Measurements from ENCODE around the gene NANOGP8. TPM values are rescaled to one million over a fixed set of nuclear protein-coding genes. Genes with fewer than 3 reads are reported as not detected.

Gene NANOGP8
- total and polyA plus RNA-seq, 8 donors = not detected

GRCh38 chr15:35078221-35078915, 6.7 kb downstream of the NANOGP8 start:
- H3K27me3 ChIP-seq = no peaks in the 10 kb centered on the region
- H3K27ac ChIP-seq = no peak overlapping the region
- peaks cover 0 to 14% (median 7%) of the 10 kb centered on the region in 4 donors for H3K9me3 ChIP-seq
- H3K4me3 ChIP-seq = no peak overlapping the region
- intact Hi-C loops (cut with DNase I; ENCODE audit: low total_unique reads) = no loop called here
- peak; percentile 31 to 84 for DNase-seq
- H3K4me1 ChIP-seq = no peaks in the 10 kb centered on the region
- TF ChIP-seq CTCF (IDR thresholded peaks at IDR 0.05) = peak in 5 of 7 experiments; percentile 39 to 83 (median 66)
- TF ChIP-seq EP300 (IDR thresholded peaks at IDR 0.05) = no peak
- no peak for TF ChIP-seq POLR2AphosphoS5 (IDR thresholded peaks at IDR 0.05)
- TF ChIP-seq POLR2A (IDR thresholded peaks at IDR 0.05) = no peak
- H3K36me3 ChIP-seq = no peaks in the 10 kb centered on the region
- WGBS, 5 donors = 23 to 32% (median 28%) methylated on average over 6 of the region's 6 CpGs

- no peak for TF ChIP-seq CTCF (IDR thresholded peaks at IDR 0.05)
- TF ChIP-seq EP300 (IDR thresholded peaks at IDR 0.05) = no peak
- no peak for TF ChIP-seq POLR2A (IDR thresholded peaks at IDR 0.05)
- TF ChIP-seq POLR2AphosphoS5 (IDR thresholded peaks at IDR 0.05) = no peak
- Histone ChIP-seq H3K9me3 (no peaks in the 10 kb centered on the region), H3K36me3 (no peaks in the 10 kb centered on the region), H3K4me3 (no peak overlapping the region), H3K27me3 (no peaks in the 10 kb centered on the region), H3K4me1 (peaks cover 0 to 8% (median 0%) of the 10 kb centered on the region in 4 donors), H3K27ac (no peak overlapping the region)
- intact Hi-C loops (cut with DNase I; ENCODE audit: low total_unique reads) = no loop called here
- no peak for DNase-seq
- WGBS, 5 donors = 86 to 97% (median 93%) methylated on average over 13 of the region's 13 CpGs
These were observed 14.0 kb downstream of the NANOGP8 start for GRCh38 chr15:35071106-35071505.

- TF ChIP-seq EP300 (IDR thresholded peaks at IDR 0.05) (no peak), CTCF (IDR thresholded peaks at IDR 0.05) (no peak), POLR2AphosphoS5 (IDR thresholded peaks at IDR 0.05) (no peak), POLR2A (IDR thresholded peaks at IDR 0.05) (no peak)
- Histone ChIP-seq H3K27me3 (no peaks in the 10 kb centered on the region), H3K27ac (no peak overlapping the region), H3K9me3 (no peaks in the 10 kb centered on the region), H3K4me1 (peaks cover 0 to 8% (median 0%) of the 10 kb centered on the region in 4 donors), H3K4me3 (no peak overlapping the region), H3K36me3 (no peaks in the 10 kb centered on the region)
- intact Hi-C loops (cut with DNase I; ENCODE audit: low total_unique reads) = no loop called here
- no peak for DNase-seq
- 67 to 80% (median 78%) methylated on average over 6 of the region's 6 CpGs for WGBS, 5 donors
These were observed 16.1 kb downstream of the NANOGP8 start for GRCh38 chr15:35068846-35069475.

GRCh38 chr15:35067496-35068347, 17.4 kb downstream of the NANOGP8 start:
- H3K4me1 ChIP-seq = peaks cover 0 to 8% (median 0%) of the 10 kb centered on the region in 4 donors
- no peak overlapping the region for H3K4me3 ChIP-seq
- no peaks in the 10 kb centered on the region for H3K9me3 ChIP-seq
- intact Hi-C loops (cut with DNase I; ENCODE audit: low total_unique reads) = no loop called here
- no peaks in the 10 kb centered on the region for H3K36me3 ChIP-seq
- 40 to 49% (median 41%) methylated on average over 10 of the region's 10 CpGs for WGBS, 5 donors
- H3K27ac ChIP-seq = peak overlapping the region in 1 of 5 donors; percentile 28
- TF ChIP-seq CTCF (IDR thresholded peaks at IDR 0.05) (no peak), POLR2A (IDR thresholded peaks at IDR 0.05) (no peak), POLR2AphosphoS5 (IDR thresholded peaks at IDR 0.05) (no peak), EP300 (IDR thresholded peaks at IDR 0.05) (no peak)
- no peaks in the 10 kb centered on the region for H3K27me3 ChIP-seq
- DNase-seq = peak in 1 of 2 donors; percentile 23
